T-helper 1 cell treated with Interleukin-12 subunit alpha and Interleukin-12 subunit beta and Interleukin-4 antibody, amounts not matched to agents 30 ng/mL and 1 ng/mL, for 36 hours (primary cell): ENCODE data around the gene OGFR. TPM values are rescaled to one million over a fixed set of nuclear protein-coding genes. Genes with fewer than 3 reads are reported as not detected.

ENCODE experiments used
- intact Hi-C: fragments of 100-400 bp; cut with micrococcal nuclease; formaldehyde crosslinking; loops from one replicate; pipeline ENCODE4 v1.15.1; 2024
- total RNA-seq: library from RNA; stranded (reverse); gene quantifications from 2 replicates; pipeline ENCODE4 v1.2.3, GENCODE V29; 2022

OGFR gene
- total RNA-seq, 1 donor from 2014 or later = 82.6 TPM

DNA sequence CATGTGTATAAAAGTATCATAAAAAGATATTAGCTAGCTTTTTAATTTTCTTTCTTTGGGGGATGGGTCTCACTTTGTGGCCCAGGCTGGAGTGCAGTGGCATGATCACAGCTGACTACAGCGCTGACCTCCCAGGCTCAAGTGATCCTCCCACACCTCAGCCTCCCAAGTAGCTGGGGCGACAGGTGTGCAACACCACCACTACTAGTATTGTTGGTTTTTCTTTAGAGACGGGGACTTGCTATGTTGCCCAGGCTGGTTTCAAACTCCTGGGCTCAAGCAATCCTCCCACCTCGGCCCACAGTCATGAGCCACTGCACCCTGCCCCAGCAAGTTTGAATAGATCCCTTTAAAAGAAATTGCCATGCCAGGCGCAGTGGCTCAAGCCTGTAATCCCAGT lies 50.5 kb downstream of the OGFR start:
- intact Hi-C loops = no loop called here

DNA sequence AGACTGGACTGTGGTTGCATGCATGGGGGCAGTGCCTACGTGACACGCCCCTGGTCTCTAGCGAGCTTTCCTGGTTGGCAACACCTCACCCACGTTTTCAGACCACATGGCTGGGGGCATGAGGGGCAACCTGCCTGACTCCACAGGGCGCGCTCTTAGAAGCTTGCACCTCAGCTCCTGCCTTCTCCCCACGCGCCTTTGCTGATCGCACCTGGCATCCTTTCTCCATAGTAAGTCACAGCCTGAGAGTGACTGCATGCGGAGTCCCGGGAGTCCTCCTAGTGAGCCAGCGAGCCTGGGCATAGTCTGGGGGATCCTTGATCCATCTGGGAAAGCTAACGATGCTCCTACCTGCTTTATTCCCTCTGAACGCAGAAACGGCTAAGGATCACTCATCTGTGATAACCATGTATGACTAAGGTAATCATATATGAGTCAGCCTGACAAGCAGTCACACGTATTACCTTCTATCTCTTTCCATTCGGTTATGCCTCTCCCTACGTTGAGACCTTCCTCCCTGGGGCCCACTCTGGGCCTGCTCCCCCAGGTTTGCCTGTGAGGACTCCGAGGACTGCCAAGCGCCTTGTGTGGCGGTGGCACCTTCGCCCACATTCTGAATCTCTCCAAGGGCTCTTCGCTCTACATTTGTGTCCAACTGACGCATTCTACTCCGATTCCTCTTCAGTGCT lies 52.4 kb downstream of the OGFR start:
- intact Hi-C loops = no loop called here

DNA sequence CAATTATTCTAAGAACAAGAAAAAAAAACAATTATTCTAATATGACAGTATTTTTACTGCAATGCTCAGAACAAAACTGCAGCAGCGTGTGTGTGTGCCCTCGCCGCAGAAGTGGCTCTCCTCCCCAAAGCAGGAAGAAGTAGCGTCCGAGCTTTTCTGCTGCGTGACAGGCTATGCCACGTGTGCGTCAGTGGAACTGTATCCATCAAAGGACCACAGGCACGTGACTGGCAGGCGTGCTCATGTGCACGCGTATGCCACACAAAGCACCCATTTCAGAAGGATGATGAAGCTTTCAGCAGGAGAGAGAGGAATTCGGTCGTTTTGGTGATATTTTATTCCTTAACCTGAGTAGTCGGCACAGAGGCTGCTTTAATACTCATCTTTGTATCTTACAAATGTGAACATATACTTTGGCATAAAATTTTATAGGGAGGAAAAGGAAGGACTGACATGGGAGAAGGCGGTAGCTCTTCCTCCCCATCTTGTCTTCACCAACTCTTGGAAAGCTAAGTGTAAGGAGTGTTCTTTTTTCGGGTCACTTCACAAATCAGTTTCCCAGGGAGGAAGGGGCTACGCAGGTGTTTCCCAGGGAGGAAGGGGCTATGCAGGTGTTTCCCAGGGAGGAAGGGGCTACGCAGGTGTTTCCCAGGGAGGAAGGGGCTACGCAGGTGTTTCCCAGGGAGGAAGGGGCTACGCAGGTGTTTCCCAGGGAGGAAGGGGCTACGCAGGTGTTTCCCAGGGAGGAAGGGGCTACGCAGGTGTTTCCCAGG lies 53.6 kb downstream of the OGFR start:
- intact Hi-C loops = no loop called here

DNA sequence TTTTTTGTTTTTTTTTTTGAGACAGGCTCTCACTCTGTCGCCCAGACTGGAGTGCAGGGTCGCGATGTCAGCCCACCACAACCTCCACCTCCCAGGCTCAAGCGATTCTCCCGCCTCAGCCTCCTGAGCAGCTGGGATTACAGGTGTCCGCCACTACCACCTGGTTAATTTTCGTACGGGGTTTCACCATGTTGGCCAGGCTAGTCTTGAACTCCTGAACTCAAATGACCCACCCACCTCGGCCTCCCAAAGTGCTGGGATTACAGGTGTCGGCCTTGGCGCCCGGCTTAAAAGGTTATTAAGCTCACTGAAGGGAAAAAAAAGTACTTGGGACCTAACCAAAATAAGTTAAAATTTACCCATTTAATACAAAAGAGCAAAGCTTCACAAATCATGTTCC lies 55.1 kb downstream of the OGFR start:
- intact Hi-C loops = loop anchor here (2.0 to 5.0 kb wide), 5 partner anchors 35 to 737 kb away; partner anchors contain the start of genes ADRM1, LSM14B and YTHDF1

DNA sequence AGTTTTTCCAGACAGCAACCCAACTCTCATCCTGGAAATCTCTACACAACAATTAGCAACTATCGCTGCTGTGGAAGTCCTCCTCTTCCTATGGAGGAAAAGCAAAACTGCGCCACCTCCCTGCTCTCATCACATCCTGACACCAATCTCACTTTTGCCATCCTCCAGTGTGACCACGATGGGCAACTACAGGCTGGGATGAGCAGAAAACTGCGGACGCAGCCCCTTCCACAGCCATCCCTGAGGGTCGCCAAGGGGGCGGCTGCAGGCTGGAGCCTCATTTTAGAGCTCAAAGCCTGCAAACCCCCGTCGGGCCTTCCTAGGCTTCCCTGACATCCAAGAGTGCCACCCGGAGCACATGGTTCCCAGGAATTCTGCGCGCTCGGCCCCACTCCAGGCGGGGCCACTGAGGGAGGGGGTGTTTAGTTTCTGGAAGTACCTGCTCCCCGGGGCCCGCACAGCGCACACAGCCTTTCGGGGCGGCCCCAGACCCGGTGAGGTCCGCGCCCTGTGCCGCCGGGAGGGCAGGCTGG lies 55.8 kb downstream of the OGFR start:
- intact Hi-C loops = loop anchor here (2.0 to 5.0 kb wide), 5 partner anchors 36 to 738 kb away; partner anchors contain the start of genes ADRM1, LSM14B and YTHDF1

DNA sequence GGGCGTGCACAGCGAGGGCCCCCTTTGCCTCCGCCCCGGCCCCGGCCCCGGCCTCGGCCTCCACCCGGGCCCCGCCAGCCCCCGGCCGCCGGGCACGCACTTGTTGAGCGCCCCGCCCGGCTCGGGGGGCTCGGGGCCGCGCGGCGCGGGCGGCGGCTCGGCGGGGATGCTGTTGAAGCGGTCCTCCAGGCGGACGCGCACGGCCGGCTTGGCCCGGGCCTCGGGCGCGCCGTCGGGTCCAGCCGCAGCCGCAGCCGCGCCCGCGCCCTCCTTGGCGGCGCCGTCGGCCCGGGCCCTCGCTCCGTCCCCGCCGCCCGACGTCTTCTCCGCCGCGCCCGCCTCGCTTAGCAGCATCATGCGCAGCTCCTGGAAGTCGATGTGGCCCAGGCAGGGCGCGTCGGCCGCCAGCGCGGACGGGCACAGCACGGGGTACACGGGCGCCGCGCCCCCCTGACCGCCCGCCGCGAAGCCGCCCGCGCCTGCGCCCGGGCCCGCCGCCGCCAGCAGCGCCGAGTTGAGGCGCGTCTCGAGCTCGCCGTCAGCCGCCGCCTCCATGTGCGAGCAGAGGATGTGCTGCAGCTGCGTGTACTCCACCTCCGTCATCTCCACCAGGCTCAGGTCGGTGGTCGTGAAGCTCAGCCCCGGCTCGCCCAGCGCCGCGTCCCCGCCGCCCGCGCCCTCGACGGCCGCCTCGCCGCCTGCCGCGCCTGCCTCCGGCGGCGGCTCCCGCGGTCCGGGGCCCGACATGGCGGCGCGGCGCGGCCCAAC lies 56.5 kb downstream of the OGFR start:
- intact Hi-C loops = loop anchor here (2.0 to 5.0 kb wide), 5 partner anchors 36 to 739 kb away; partner anchors contain the start of genes ADRM1, LSM14B and YTHDF1

DNA sequence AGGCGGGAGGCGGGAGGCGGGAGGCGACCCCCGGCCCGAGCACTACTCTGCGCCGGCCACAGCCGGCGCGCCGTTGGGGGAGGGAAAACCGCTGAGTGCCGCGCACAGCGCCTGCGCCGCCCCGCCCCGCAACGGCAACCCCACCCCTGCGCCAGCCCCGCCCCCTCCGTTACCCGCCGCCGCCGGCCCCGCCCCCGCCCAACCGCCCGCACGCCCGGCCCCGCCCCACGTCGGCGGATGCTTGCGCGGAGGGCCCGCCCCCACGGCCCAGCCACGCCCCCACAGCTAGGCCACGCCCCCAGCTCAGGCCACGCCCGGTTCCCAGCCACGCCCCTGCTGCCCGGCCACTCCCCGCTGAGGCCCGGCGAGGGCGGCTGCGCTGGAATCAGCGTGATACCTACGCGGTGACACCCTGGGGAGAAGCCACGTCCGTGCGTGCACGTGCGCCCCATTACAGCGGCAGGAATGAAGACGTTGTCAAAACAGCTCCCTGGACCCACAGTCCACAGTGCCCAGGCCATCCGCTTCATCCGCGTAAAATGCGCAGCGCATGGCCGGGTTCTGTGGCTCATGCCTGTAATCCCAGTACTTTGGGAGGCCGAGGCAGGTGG lies 57.2 kb downstream of the OGFR start, which contains the start of gene TCFL5:
TCFL5 (minus strand) TSS at position 97 of the 611 bp plus-strand sequence. CDS start 152 bp downstream, outside the sequence.
- intact Hi-C loops = loop anchor here (2.0 to 5.0 kb wide), 6 partner anchors 37 to 740 kb away; partner anchors contain the start of genes ADRM1, LSM14B and YTHDF1

Other genes starting within 250 kb of the OGFR start
- gene SLCO4A1, start 162.3 kb upstream of the OGFR start, total RNA-seq = 41.0 and 41.6 TPM in 2 replicates
- not detected in 2 replicates for gene NTSR1, start 96.0 kb upstream of the OGFR start, total RNA-seq
- 11.7 TPM in 2 replicates for gene MRGBP, start 8.4 kb upstream of the OGFR start, total RNA-seq
- gene COL9A3, start 12.2 kb downstream of the OGFR start, total RNA-seq = 0.15 TPM in 1 of 2 replicates, not detected in the other
- 4.5 and 5.2 TPM in 2 replicates for gene TCFL5, start 57.0 kb downstream of the OGFR start, total RNA-seq
- gene DIDO1, start 121.7 kb downstream of the OGFR start, total RNA-seq = 71.7 and 72.3 TPM in 2 replicates
- gene GID8, start 133.3 kb downstream of the OGFR start, total RNA-seq = 34.2 and 37.0 TPM in 2 replicates
- gene SLC17A9, start 147.9 kb downstream of the OGFR start, total RNA-seq = 2.5 and 3.2 TPM in 2 replicates
- gene BHLHE23, start 202.1 kb downstream of the OGFR start, total RNA-seq = not detected in 2 replicates